NCI-H2196 treated with DMSO at 0.1 percent for 48 hours (cell line): Measurements from ENCODE around the gene TNFRSF4.

Experiments used
- DNase-seq: peaks from one replicate; lab custom pipeline; 2025; ENCODE audit not compliant: unreplicated experiment; lab: John Stamatoyannopoulos, UW

The TNFRSF4 gene

GRCh38 chr1:1245817-1246576 lies 32.0 kb upstream of the TNFRSF4 start:
- DNase-seq = no peak

DNA sequence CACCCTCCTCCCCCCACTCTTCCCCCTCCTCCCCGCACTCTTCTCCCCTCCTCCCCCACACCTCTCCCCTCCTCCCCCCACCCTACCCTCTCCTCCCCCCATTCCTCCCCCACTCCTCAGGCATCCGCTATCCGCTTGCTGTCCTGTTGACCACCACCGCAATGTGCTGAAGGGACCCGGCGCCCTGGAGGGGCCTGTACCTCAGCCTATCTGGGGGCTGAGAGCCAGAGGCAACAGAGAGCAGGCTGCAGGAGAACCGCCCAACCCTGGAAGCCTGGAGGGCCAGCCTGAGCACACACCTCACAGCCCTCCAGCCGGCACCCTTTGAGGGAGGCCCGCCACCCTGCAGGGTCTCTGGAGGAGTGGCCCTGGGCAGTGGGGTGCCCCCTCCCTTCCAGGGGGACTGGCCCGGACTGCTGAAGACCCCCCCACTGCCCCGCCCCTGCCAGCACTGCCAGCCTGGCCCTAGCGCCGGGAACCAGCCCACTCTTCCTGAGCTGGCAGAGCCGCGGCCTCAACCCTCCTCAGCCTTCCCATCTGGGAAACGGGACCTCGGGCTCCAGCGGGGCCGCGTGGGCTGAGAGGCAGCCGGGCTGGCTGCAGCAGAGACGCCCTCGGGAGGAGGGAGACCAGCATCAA lies 31.3 kb upstream of the TNFRSF4 start:
- DNase-seq = no peak

GRCh38 chr1:1244192-1244811 lies 30.3 kb upstream of the TNFRSF4 start:
- DNase-seq = no peak

DNA sequence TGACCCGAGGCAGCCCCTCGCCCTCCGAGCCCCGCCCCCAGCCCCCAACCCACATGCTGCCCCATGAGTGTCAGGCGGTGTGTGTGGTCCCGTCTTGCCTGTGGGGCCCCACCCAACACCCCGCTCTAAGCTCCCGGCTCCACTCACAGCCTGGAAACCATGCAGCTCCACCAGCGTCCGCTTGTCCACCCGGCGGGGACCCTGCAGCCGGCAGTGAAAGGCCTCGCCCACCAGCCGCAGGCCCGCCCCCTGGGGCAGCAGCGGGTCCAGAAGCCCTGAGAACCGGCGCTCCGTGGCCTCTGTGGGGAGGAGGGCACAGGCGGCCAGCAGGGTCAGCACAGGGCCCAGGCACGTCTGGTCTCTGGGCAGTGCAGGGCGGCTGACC lies 29.8 kb upstream of the TNFRSF4 start:
- DNase-seq = no peak

GRCh38 chr1:1243266-1243660 lies 29.3 kb upstream of the TNFRSF4 start:
- no peak for DNase-seq

DNA sequence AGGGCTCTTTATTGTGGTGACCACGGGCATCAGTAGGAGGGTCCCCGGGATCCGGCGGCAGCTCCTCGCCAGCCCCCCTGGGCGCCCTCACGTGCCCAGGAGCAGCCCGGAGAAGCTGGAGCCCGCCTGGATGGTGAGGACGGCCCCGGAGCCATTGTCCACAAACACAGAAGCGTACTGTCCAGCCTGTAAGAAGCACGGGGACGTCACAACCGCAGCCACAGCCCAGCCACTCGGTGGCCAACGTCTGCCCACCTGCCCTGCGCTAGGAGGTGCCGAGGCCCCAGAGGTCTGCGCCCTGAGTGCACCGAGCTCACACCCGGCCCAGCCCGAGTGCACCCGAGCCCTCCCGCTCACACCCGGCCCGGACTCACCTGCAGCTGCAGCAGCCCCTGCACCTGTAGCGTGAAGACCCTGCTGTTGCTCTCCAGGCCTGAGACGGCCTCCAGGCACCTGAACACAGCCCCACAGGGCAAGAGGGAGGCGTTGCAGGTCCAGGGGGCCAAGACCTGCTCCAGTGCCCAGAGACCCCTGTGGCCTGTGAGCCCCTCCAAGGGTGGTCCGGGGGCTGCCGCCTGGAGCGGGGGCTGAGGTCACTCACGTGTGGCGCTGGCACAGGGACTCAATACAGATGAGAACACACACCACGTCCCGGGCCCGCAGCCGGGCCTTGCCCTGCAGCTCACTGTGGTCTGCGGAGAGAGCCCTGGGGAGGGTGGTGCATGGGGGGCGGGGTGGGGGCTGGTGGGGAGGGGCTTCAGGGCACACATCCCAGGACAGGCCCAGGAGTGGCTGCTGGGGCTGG lies 28.7 kb upstream of the TNFRSF4 start:
- DNase-seq = no peak

DNA sequence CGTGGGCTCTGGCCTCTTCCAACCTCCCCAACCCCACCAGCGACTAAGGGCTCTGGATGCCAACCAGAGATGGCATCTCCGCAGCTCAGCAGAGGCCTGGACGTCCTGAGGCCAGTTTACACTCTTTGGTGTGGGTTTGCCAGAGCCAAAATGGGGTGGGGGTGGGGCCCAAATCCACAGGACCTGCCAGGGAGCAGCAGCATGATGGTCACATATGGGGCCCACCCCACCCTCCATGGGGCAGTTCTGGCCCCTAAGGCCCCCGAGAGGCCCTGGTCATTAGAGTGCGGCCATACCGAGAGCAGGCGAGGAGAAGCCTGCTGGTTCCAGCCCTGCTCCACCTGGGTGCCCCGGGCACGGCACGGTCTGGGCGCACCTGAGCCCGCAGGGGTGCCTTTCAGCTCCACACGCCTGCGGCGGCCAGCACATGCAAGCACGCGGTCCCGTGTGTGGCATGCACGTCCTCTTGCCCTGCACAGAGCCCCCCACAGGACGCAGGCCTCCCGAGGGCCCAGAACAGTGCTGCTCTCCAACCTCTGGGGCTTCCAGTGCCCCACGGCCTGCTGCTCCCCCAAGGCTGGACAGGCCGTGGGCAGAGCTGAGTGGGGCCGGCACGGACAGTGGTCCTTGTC lies 27.8 kb upstream of the TNFRSF4 start:
- DNase-seq = no peak

DNA sequence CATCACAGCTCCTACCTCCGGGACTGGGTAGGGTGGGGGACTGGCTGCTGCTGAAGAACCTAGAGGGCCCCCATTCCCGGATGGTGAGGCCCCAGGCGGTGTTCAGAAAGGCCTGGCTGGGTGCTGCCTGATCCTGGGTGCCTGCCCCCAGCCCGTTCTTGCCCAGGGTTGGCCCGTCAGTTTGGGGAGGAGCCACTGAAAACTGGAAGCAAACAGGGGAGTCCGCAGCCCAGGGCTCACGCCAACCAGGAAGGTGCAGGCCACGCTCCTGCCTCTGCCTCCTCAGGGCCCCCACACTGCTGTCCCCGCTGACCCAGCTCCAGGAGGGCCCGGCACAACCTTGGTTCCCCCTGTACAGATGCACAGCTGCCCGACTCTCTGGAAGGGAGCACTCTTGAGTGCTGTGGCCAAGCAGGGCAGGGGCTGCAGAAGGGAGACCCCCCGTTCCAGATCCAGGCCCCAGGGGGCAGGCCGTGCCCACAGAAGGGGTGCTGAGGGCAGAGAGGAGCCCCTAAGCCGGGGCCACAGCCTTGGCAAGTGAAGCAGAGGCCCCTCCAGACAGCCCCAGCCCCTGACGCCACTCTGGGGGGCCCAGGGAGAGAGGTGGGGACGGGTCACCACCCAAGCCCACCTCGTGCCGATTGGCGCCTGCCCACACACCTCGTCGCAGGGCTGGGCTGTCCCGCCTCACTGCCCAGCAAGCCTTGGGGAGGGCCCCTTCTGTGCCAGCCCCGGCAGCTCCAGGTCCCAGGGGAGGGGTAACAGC lies 27.1 kb upstream of the TNFRSF4 start:
- no peak for DNase-seq

- no peak for DNase-seq
Observed at GRCh38 chr1:1240348-1240732, 26.4 kb upstream of the TNFRSF4 start.

- DNase-seq = no peak
Observed at GRCh38 chr1:1239614-1240347, 25.8 kb upstream of the TNFRSF4 start.

GRCh38 chr1:1239227-1239613 lies 25.3 kb upstream of the TNFRSF4 start:
- DNase-seq = no peak

- DNase-seq = no peak
Observed at GRCh38 chr1:1238702-1239178, 24.8 kb upstream of the TNFRSF4 start.

DNA sequence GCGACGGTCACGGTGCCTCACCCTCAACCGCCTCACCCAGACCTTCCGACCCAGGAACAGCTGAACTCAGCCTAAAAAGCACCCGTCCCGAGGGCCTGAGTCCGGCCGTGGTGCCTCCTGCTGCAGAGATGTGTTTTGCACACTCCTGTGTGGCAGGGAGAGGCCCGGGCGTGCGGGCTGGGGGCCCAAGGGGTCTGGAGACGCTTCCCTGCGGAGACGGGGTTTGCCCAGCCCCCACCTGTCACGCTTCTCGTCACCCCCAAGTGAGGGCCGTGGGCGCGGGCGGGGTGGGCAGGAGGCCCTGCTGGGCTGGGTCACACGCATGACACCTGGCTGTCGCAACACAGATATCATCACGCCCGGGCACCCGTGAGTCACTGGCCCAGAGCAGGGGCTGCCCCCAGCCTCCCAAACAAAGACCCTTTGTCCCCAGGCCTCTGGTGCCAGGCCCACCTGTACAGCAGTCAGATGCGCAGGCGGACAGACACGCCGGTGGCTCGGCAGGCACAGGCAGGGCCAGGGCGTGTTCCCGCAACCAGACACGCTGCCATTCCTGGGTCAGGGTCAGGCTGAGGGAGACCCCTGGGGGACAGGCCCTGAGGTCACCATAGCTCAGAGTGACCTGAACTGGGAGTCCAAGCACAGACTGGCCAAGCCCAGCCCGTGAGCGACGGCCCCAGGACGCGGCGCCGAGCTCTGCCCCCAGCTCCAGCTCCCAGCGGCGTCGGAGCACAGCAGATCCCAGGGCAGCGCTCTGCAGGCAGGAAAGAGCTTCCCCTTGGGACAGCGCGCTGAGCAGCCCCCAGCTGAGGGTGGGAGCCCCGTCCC lies 24.1 kb upstream of the TNFRSF4 start:
- no peak for DNase-seq

DNA sequence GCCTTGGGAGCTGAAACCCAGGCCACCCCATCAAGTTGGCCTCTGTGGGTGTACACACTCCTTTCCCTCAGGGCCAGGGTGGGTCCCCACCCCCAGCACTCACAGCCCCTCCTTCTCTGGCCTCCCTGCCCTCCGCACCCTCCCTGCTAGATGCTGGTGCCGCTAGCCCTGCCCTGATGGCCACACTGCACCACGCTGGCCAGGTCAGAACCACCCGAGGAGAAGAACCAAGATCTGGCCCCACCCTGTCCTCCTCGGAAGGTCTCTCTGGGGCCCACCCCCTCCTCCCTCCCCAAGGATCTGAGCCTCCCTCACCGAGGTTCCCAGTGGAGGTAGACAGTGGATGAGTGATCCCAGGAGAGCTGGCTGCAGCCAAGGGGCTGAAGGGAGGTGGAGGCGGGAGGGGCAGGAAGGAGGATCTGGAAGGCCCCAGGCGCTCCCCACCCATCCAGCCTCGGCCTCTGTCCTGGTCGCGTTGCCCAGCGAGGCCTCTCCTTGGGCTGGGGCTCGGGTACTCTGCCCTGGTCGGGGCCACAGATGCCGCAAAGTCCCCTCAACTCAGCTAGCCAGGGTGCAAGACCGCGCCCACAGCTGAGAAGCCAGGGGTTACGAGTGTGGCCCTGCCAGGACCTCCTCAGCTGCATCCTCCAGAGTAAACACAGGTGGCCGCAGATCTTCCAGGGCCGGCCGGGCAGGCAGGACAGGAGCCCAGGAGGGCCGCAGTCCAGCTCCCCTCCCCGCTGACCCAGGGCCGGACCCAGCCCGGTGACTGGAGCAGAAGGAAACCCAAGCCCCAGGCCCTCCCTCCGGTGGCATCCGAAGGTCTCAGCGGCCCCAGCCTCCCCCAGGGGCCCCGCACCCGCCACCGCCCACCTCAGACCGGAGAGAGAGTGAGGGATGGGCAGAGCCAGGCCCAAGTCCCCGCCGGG lies 23.3 kb upstream of the TNFRSF4 start:
- DNase-seq = no peak

- no peak for DNase-seq
Observed at GRCh38 chr1:1236176-1236763, 22.3 kb upstream of the TNFRSF4 start.

- DNase-seq = no peak
Observed at GRCh38 chr1:1235016-1235744, 21.2 kb upstream of the TNFRSF4 start.
